Stimulated activated effector memory CD8-positive, alpha-beta T cell treated with anti-CD3 and anti-CD28 coated beads, Interleukin-12 subunit alpha, Interleukin-12 subunit beta, amount 100 ng/mL, for 72 hours (primary cell): ENCODE data around the gene SH3TC2.
A peak's percentile ranks its signal among the peaks of the same experiment; 100 is the strongest.

Source experiments
- ATAC-seq: fragments of 150-1000 bp; cut with Tn5 transposase; 2 replicates; pipeline ENCODE4 v1.10.0; 2021
- DNase-seq, 2 donors: peaks; one replicate each; pipeline ENCODE4 v3.0.0; 2021 to 2022; ENCODE audit warnings: low spot score in 2 of 2
- H3K27ac Mint-ChIP-seq: one replicate; pipeline ENCODE4 v1.8.0; 2022; ENCODE audit warnings: mild to moderate bottlenecking, mixed read lengths
- H3K36me3 Mint-ChIP-seq: one replicate; pipeline ENCODE4 v1.8.0; 2022; ENCODE audit warnings: mild to moderate bottlenecking, mixed read lengths
- H3K4me1 Mint-ChIP-seq: one replicate; pipeline ENCODE4 v1.8.0; 2022; ENCODE audit warnings: mixed read lengths
- H3K4me3 Mint-ChIP-seq: one replicate; pipeline ENCODE4 v1.8.0; 2022; ENCODE audit warnings: mild to moderate bottlenecking, mixed read lengths
- H3K9me3 Mint-ChIP-seq: one replicate; pipeline ENCODE4 v1.8.0; 2022; ENCODE audit warnings: mixed read lengths

Gene SH3TC2

DNA sequence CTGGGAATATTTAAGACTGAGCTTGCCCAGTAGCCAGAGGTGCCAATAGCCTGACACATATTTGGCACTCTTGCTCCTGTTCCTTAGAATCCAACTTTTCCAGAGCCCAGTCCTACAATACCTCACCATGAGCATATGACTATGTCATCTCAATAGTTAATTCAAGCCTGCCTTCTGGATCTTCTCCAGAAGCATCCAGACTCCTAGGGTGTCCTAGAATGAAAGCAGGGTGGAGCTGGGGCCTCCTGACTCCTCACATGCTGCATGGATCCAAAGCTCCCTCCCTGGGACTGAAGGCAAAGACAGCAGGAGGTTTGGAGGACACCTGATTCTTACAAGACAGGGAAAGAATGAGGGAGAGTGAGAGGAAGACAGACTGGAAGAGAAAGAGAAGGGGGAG lies 37.9 kb downstream of the SH3TC2 start:
- Mint-ChIP-seq H3K27ac (no peak overlapping the region), H3K9me3 (no peaks in the 10 kb centered on the region), H3K4me3 (no peak overlapping the region), H3K4me1 (no peaks in the 10 kb centered on the region), H3K36me3 (no peaks in the 10 kb centered on the region)
- DNase-seq, result no peak
- ATAC-seq, result no peak

DNA sequence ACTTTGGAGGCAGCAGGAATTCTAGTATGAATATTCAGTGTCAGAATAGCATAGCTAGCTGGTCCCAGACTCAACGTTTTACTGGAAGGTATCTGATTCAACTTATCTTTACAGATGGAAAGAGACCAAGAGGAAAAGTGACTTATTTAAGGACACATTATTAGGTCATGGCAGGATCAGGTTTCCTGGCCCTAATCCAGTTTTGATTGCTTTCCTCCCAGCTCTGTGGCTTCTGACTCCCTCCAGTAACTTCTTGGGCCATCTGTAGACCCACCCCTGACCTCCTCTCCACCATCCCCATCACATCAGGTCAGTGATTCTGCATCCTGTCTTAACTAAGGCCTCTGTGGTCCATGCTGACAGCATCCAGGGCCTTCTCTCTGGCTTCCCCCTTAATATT lies 38.4 kb downstream of the SH3TC2 start:
- no peak for ATAC-seq
- no peaks in the 10 kb centered on the region for H3K4me1 Mint-ChIP-seq
- H3K4me3 Mint-ChIP-seq, result no peak overlapping the region
- no peak overlapping the region for H3K27ac Mint-ChIP-seq
- H3K36me3 Mint-ChIP-seq, result no peaks in the 10 kb centered on the region
- no peak for DNase-seq
- H3K9me3 Mint-ChIP-seq, result no peaks in the 10 kb centered on the region

- DNase-seq (no peak), ATAC-seq (no peak)
- Mint-ChIP-seq H3K27ac (no peak overlapping the region), H3K9me3 (no peaks in the 10 kb centered on the region), H3K4me3 (no peak overlapping the region), H3K4me1 (peaks cover 9% of the 10 kb centered on the region), H3K36me3 (no peaks in the 10 kb centered on the region)
Observed at GRCh38 chr5:149022200-149022599, 40.7 kb downstream of the SH3TC2 start.

DNA sequence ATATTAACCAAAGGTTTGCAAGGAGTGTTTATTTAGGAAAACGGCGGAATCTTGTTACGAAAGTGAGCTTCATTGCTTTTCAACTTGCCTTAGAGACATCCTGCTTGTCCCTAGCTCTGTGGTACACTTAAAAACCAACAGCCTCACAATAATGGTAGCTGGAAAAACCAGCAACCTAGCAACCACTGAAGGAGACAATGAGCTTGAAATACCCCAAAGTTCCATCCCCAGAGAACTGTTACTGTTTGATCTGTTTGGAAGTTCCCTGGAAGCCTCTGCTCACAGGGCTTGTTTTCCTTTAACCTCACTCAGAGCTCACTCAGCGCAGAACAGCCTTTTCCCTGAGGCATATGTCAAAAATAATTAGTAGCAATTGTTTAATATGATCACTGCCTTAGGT lies 43.2 kb downstream of the SH3TC2 start:
- Mint-ChIP-seq H3K4me3 (no peak overlapping the region), H3K9me3 (no peaks in the 10 kb centered on the region), H3K36me3 (no peaks in the 10 kb centered on the region), H3K27ac (no peak overlapping the region), H3K4me1 (peaks cover 14% of the 10 kb centered on the region)
- DNase-seq (no peak), ATAC-seq (no peak)

DNA sequence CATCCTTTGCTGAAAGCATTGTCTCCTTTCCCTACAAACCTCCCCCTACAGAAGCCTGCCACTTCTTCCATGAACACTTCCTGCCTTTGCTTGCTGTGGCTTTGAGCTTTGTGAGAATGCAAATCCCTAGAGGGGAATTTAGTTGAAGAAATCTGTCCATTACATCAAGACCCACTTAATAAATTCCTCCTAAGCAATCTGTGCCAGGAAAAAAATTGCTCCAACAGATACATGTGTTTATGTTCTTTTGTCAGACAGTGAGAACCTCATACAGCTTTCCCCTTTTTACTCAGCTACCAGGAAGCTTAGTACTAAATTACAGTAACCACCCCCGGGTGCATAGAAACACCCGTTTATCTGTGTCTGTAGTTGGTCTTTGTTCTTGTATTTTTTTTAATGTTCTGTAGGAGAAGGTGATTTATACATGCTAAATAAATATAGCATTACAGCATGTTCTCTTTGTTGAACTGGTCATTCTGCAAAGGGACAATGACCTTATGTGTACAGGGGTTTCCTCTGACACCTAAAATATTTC lies 43.9 kb downstream of the SH3TC2 start:
- H3K4me1 Mint-ChIP-seq, result peaks cover 14% of the 10 kb centered on the region
- H3K9me3 Mint-ChIP-seq, result no peaks in the 10 kb centered on the region
- H3K36me3 Mint-ChIP-seq, result no peaks in the 10 kb centered on the region
- DNase-seq, result no peak
- no peak overlapping the region for H3K27ac Mint-ChIP-seq
- ATAC-seq, result peak; percentile 81
- H3K4me3 Mint-ChIP-seq, result no peak overlapping the region

DNA sequence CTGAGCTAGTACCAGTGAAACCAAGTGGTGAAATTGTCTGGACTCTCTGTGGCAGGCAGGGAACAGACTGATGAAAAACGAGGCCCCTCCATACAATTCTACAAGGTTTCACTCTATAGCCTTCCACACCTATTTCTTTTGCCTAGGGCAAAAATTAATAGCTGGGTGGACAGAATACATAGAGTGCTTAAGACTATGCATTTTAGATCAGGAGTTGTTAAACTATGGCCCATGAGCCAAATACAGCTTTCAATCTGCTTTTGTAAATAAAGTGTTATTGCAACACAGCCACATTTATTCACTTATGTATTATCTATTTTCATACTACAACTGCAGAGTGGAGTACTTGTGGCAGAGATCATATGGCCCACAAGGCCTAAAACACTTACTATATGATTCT lies 45.2 kb downstream of the SH3TC2 start:
- Mint-ChIP-seq H3K4me3 (no peak overlapping the region), H3K36me3 (no peaks in the 10 kb centered on the region), H3K9me3 (no peaks in the 10 kb centered on the region), H3K4me1 (peaks cover 14% of the 10 kb centered on the region), H3K27ac (no peak overlapping the region)
- ATAC-seq (no peak), DNase-seq (no peak)

GRCh38 chr5:149015561-149015960 lies 47.3 kb downstream of the SH3TC2 start:
- no peaks in the 10 kb centered on the region for H3K9me3 Mint-ChIP-seq
- DNase-seq (no peak), ATAC-seq (no peak)
- H3K4me1 Mint-ChIP-seq, result peaks cover 14% of the 10 kb centered on the region
- H3K36me3 Mint-ChIP-seq, result no peaks in the 10 kb centered on the region
- H3K4me3 Mint-ChIP-seq, result no peak overlapping the region
- no peak overlapping the region for H3K27ac Mint-ChIP-seq

GRCh38 chr5:149015126-149015525 lies 47.7 kb downstream of the SH3TC2 start:
- Mint-ChIP-seq H3K36me3 (no peaks in the 10 kb centered on the region), H3K4me1 (peaks cover 14% of the 10 kb centered on the region), H3K4me3 (no peak overlapping the region), H3K27ac (no peak overlapping the region), H3K9me3 (no peaks in the 10 kb centered on the region)
- no peak for ATAC-seq
- DNase-seq, result no peak

DNA sequence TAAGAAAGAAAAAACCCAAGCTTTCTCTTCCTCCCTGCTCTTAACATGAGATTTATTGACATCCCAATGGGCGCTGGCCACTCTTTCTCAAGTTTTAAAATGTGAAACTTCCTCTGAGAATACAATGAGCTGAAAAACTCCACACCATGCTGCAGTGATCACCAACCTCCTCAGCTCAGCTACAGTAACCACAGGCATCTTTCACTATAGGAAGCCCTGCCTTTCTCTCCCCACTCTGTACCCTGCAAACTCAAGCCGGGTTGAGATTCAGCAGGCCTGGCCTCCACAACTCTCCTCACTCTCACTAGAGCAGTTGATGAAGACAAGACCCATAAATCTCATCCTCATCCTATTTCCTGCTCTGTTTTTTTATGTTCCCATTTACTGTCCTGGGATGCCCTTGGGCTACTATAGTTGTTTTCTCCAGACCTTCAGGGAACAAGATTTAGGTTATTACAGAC lies 48.3 kb downstream of the SH3TC2 start:
- Mint-ChIP-seq H3K9me3 (no peaks in the 10 kb centered on the region), H3K4me3 (no peak overlapping the region), H3K4me1 (peaks cover 14% of the 10 kb centered on the region), H3K36me3 (no peaks in the 10 kb centered on the region), H3K27ac (no peak overlapping the region)
- DNase-seq, result no peak
- ATAC-seq, result no peak

DNA sequence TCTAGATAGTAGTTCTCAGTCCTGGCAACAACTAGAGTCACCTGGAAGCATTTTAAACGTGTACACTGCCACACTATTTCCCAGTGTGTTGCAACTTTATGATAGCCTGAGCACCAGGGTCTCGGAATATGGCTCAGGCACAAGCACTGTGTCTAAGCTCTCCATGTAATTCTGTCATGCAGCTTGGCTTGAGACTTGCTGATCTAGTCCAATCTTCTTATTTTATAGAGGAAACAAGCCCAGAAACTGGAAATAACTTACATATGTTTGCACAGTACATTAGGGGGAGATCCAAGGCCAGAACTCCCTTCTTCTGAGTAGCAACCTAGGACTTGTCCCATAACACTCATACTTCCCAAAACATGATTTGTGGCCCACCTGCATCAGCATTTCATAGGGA lies 49.1 kb downstream of the SH3TC2 start:
- Mint-ChIP-seq H3K36me3 (no peaks in the 10 kb centered on the region), H3K4me1 (peaks cover 9% of the 10 kb centered on the region), H3K27ac (no peak overlapping the region), H3K4me3 (no peak overlapping the region), H3K9me3 (no peaks in the 10 kb centered on the region)
- no peak for DNase-seq
- no peak for ATAC-seq

- Mint-ChIP-seq H3K36me3 (no peaks in the 10 kb centered on the region), H3K27ac (no peak overlapping the region), H3K4me3 (no peak overlapping the region), H3K9me3 (no peaks in the 10 kb centered on the region), H3K4me1 (peaks cover 5% of the 10 kb centered on the region)
- no peak for DNase-seq
- ATAC-seq, result no peak
Observed at GRCh38 chr5:149012350-149012749, 50.5 kb downstream of the SH3TC2 start.

- H3K4me1 Mint-ChIP-seq, result peaks cover 5% of the 10 kb centered on the region
- DNase-seq (no peak), ATAC-seq (no peak)
- H3K27ac Mint-ChIP-seq, result no peak overlapping the region
- H3K36me3 Mint-ChIP-seq, result no peaks in the 10 kb centered on the region
- no peaks in the 10 kb centered on the region for H3K9me3 Mint-ChIP-seq
- no peak overlapping the region for H3K4me3 Mint-ChIP-seq
Observed at GRCh38 chr5:149011728-149012127, 51.1 kb downstream of the SH3TC2 start.

- no peak overlapping the region for H3K27ac Mint-ChIP-seq
Observed at GRCh38 chr5:149011084-149011483, 51.8 kb downstream of the SH3TC2 start.

DNA sequence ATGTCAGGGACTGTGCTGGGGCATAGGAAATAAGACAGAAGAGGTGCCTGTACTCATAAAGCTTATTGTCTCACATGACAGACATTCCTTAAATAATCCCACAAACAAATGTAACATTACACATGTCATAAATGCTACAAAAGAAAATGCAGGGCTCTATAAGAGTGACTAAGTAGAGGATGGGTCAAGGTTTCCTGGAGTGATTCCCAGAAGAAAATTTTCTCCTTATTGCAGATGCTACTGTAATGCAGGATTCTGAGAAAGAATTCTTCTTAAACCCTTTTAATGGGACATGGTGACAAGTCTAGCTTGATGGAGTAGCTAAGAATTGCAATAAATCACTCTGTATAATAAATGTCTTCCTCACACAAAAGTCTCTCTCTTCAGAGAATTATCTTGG lies 55.7 kb downstream of the SH3TC2 start:
- no peak overlapping the region for H3K27ac Mint-ChIP-seq
- DNase-seq, result no peak
- no peak for ATAC-seq
- H3K36me3 Mint-ChIP-seq, result no peaks in the 10 kb centered on the region
- H3K4me3 Mint-ChIP-seq, result no peak overlapping the region
- H3K9me3 Mint-ChIP-seq, result no peaks in the 10 kb centered on the region
- peaks cover 6% of the 10 kb centered on the region for H3K4me1 Mint-ChIP-seq

More at GRCh38 chr5:149011084-149011483, 51.8 kb downstream of the SH3TC2 start:
- no peak overlapping the region for H3K4me3 Mint-ChIP-seq
- H3K4me1 Mint-ChIP-seq, result peaks cover 5% of the 10 kb centered on the region
- ATAC-seq (no peak), DNase-seq (no peak)
- no peaks in the 10 kb centered on the region for H3K9me3 Mint-ChIP-seq
- no peaks in the 10 kb centered on the region for H3K36me3 Mint-ChIP-seq

DNA sequence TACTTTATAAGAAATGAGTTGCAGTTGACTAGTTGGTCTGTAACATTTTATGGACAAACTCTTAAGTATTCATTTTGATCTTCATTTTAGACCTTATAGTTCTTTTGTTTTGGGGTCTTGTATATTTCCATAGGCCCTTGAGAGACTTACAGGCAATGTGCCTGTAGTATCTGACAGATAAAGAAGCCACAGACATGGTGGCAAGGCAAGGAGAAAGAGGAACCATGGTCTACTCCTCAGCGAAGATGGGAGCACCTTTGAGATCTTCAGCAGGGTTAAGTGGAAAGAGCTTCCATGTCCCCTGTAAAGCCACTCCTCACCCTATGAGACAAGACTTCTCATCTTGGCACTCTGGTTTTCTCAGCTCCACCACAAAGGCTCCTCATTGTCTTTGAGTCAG lies 56.4 kb downstream of the SH3TC2 start:
- no peaks in the 10 kb centered on the region for H3K36me3 Mint-ChIP-seq
- no peak overlapping the region for H3K4me3 Mint-ChIP-seq
- no peak overlapping the region for H3K27ac Mint-ChIP-seq
- no peaks in the 10 kb centered on the region for H3K9me3 Mint-ChIP-seq
- DNase-seq (no peak), ATAC-seq (no peak)
- peaks cover 6% of the 10 kb centered on the region for H3K4me1 Mint-ChIP-seq

- Mint-ChIP-seq H3K9me3 (no peaks in the 10 kb centered on the region), H3K27ac (peak overlapping the region; percentile 50), H3K4me3 (no peak overlapping the region), H3K36me3 (no peaks in the 10 kb centered on the region), H3K4me1 (peaks cover 6% of the 10 kb centered on the region)
- DNase-seq, result no peak
- ATAC-seq, result peak; percentile 21
Observed at GRCh38 chr5:149005077-149005892, 57.6 kb downstream of the SH3TC2 start.
